ENCODE results near the gene KCNIP1.
"Not testable (repeated sequence)": the region's sequence is repeated elsewhere in the genome, so short reads cannot be mapped to it uniquely, and the experiment has no call there.

The KCNIP1 gene

GRCh38 chr5:170758481-170758880, 254.7 kb downstream of the KCNIP1 start:
- POLR2A ChIA-PET: no interaction called here
- no peak for TF ChIP-seq CTCF (IDR thresholded peaks at IDR 0.05; ENCODE audit: control extremely low read depth, extremely low read depth, low read depth, missing control alignments)
- DNase-seq (ENCODE audit: extremely low spot score): no peak
- CTCF ChIA-PET: no interaction called here

DNA sequence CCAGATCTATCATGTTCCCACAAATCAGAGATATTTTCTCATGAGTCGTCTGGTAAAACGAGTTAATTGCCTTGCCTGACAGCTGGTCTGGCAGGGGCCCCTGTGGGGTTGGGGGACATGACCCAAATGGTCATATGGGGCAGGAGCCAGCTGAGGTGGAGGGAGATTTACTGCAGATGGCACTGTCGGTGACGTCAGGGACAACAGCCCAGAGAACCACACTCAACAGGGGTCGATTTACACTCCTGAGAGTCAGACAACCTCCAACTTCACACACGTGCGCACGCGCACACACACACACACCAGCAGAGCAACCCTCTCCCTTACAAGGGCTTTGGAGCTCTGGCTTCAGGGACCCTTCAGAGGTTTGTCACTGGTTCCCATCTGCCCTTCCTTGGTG, 256.3 kb downstream of the KCNIP1 start:
- POLR2A ChIA-PET: no interaction called here
- no peak for DNase-seq (ENCODE audit: extremely low spot score)
- CTCF ChIA-PET: interaction anchor here (1.6 kb wide), 1 partner anchor 10 kb away, joined by 3 read pairs; no protein-coding TSS in a partner anchor
- no peak for TF ChIP-seq CTCF (IDR thresholded peaks at IDR 0.05; ENCODE audit: control extremely low read depth, extremely low read depth, low read depth, missing control alignments)

- POLR2A ChIA-PET: no interaction called here
- no peak for DNase-seq (ENCODE audit: extremely low spot score)
- no peak for TF ChIP-seq CTCF (IDR thresholded peaks at IDR 0.05; ENCODE audit: control extremely low read depth, extremely low read depth, low read depth, missing control alignments)
- CTCF ChIA-PET: interaction anchor here (1.6 kb wide), 1 partner anchor 8 kb away, joined by 3 read pairs; no protein-coding TSS in a partner anchor
Measured at GRCh38 chr5:170761048-170761707, 257.4 kb downstream of the KCNIP1 start.

DNA sequence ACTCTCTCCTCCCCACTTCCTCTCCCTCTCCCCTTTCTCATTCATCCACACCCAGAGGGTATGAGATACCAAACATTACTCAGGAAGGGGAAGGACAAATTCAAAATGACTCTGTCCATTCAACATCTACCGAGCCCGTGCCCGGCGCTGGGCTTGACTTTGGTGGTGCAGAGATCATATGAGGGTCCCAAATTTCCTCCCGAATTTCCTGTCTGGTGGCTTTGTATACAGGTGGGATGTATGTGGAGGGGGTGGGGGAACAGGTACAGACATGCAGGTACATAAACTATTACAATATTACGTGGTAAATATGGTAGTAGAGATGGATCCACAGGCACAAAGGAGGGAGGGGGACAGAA, 257.9 kb downstream of the KCNIP1 start:
- no peak for TF ChIP-seq CTCF (IDR thresholded peaks at IDR 0.05; ENCODE audit: control extremely low read depth, extremely low read depth, low read depth, missing control alignments)
- no peak for DNase-seq (ENCODE audit: extremely low spot score)
- ChIA-PET CTCF (no interaction called here), POLR2A (no interaction called here)

GRCh38 chr5:170762298-170762697, 258.5 kb downstream of the KCNIP1 start:
- CTCF ChIA-PET; DNase-seq (ENCODE audit: extremely low spot score); POLR2A ChIA-PET: not testable (repeated sequence)

GRCh38 chr5:170765868-170766267, 262.0 kb downstream of the KCNIP1 start:
- DNase-seq (ENCODE audit: extremely low spot score); CTCF ChIA-PET: not testable (repeated sequence)

DNA sequence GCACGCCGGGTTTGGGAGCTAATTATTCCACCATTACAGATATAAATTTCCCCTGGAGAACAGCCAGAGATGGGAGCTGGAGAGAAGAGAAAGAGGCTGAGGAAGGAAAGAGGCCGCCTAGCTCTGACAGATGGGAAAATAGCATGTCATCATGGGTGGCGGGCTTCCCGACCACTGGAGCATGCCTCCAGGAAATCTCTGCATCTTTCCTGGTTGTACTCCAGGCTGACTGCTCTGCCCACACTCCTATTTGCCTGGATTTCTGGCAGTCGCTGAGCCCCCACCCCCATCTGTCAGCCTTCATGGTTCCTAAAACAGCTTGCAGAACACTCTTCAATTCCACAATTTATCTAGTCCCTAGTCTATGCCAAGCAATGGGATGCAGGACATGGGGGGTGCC, 265.4 kb downstream of the KCNIP1 start:
- no peak for DNase-seq (ENCODE audit: extremely low spot score)
- CTCF ChIA-PET: interaction anchor here (0.8 to 1.8 kb wide), 3 partner anchors 9 to 22 kb away, joined by 3 to 7 read pairs (median 4); partner anchors contain the start of gene GABRP
- POLR2A ChIA-PET: no interaction called here
- no peak for TF ChIP-seq CTCF (IDR thresholded peaks at IDR 0.05; ENCODE audit: control extremely low read depth, extremely low read depth, low read depth, missing control alignments)

More at GRCh38 chr5:170765868-170766267, 262.0 kb downstream of the KCNIP1 start:
- POLR2A ChIA-PET: not testable (repeated sequence)

All from GM10248 (cell line).